ENCODE data around the gene IL1RL2.

The IL1RL2 gene

GRCh38 chr2:102238778-102239177, 52.0 kb downstream of the IL1RL2 start:
- no peak for DNase-seq (ENCODE audit: low spot score)

DNA sequence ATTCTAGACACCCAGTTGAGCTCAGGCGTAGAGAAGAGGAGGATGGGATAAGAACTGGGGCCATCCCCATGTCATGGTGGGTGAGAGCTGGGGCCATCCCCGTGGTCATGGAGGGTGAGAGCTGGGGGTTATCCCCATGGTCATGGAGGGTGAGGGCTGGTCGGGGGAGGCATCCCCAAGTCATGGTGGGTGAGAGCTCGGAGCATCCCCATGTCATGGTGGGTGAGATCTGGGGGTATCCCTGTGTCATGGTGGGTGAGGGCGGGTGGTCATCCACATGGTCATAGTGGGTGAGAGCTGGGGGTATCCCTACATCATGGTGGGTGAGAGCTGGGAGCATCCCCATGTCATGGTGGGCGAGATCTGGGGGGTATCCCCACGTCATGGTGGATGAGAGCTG, 52.5 kb downstream of the IL1RL2 start:
- no peak for DNase-seq (ENCODE audit: low spot score)

GRCh38 chr2:102240640-102241370, 54.0 kb downstream of the IL1RL2 start:
- DNase-seq (ENCODE audit: low spot score): peak; percentile 81

DNA sequence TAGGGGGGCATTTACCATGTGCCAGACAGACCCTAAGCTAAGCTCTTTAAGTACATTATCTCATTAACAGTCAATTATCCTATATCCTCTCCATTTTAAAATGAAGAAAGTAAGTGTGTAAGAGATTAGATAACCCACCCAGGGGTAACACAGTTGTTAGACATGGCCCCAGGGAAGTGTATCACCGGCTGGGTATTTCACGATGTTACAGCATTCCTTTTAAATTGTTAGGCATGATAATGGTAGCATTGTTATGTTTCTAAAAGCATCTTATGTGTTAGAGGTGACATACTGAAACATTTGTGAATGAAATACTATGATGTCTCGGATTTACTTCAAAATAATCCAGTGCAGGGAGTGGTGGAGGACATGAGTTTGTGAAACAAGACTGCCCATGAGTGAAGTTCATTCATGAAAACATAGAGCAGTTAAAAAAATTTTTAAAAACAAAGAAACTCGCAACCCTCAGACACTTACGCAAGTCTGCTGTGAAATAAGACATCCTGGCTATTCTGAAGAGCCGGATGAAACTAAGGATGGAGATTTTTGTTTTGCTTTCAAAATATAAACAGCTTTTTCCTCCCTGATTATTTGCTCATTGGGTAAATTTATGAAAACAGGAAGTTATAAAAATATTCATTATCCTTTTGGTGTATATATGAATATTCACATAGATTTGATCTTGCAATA, 54.9 kb downstream of the IL1RL2 start:
- DNase-seq (ENCODE audit: low spot score): no peak

DNA sequence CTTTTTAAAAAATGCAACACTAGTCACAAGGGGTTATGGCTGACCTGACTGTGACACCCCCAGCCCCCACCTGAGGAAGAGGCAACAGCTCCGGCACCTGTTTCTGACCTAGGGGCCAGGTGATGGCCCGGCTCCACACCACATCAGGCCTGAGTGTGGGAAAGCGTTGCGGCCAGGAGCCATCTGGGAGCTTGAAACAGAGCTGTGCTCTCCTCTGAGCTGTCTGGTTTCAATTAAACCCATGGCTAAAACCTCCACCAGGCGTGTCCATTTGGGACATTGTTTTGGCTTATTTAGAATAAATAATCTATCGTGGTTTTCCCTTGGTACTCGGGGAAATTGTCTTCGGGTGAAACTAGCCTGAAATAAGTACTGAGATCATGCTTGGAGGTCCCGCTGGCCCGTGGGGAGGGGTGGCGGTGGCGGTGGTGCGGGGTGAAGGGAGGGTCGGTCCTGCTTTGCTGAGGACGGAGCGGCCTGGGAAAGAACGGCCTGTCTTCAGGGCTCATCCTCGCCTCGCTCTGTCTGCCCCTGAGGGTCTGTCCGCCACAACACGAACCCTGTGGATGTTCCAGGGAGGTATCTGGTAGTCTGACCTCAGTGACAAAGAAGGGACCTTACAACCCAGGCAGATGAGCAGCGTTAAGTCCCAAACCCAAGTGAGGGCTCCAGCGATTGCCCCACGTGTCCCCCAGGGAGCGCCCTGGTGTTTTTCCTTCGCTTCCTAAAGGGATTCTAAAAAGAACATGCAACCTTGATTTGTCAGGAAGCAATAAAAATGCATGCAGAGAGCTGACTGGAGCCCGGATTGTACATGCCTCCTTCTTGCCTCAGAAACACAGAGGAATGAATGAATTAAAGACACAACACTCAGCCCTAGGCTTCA, 58.7 kb downstream of the IL1RL2 start:
- DNase-seq (ENCODE audit: low spot score): no peak

- DNase-seq (ENCODE audit: low spot score): no peak
Measured at GRCh38 chr2:102250278-102250821, 63.5 kb downstream of the IL1RL2 start.

DNA sequence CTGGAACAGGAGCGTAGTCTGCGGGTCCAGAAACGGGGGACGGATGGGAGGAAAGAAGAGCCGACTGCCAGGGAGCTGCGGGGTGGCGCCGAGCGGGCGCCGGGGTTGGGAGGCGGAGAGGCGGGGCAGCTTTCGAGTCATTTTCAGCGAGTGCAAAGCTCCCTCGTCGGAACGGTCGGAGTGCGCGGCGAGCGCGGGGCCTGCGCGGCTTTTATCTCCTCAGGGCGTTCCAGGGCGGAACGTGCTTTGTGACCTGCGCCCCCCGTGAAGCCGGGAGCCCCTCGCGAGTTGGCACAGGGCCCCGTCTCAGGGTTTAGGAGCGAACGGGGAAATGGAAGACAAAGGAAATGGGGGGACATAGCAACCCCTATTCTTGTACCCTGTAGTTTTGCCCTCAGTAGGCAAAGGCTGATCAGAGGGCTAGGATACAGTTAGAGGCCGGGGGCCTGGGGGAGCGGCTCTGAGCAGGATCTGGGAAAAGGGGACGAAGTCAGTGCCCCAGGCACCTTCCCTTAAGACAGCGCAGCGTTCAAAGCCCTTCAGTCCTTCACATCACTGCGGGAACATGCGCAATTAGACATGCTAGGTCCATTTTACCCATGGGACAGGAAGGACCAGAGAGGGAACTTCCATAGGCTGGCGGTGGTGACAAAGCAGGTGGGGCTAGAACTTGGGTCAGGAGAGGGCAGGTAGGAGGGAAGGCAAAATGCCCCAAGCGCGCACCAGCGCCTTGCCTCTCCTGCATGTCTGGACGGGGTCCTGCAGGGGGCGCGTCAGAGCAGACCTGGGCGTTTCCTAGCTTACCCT, 64.4 kb downstream of the IL1RL2 start:
- DNase-seq (ENCODE audit: low spot score): peak; percentile 45

GRCh38 chr2:102251849-102252203, 65.0 kb downstream of the IL1RL2 start:
- no peak for DNase-seq (ENCODE audit: low spot score)

DNA sequence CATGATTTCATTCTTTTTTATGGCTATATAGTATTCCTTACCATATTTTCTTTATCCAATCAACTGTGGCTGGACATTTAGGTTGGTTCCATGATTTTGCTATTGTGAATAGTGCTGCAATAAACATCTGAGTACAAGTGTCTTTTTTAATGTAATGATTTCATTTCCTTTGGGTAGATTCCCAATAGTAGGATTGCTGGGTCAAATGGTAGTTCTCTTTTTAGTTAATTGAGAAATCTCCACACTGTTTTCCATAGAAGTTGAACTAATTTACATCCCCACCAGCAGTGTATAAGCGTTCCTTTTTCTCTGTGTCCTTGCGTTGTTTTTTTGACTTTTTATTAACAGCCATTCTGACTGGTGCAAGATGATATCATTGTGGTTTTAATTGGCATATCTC, 65.4 kb downstream of the IL1RL2 start:
- DNase-seq (ENCODE audit: low spot score): no peak

GRCh38 chr2:102253140-102253752, 66.4 kb downstream of the IL1RL2 start:
- DNase-seq (ENCODE audit: low spot score): no peak

DNA sequence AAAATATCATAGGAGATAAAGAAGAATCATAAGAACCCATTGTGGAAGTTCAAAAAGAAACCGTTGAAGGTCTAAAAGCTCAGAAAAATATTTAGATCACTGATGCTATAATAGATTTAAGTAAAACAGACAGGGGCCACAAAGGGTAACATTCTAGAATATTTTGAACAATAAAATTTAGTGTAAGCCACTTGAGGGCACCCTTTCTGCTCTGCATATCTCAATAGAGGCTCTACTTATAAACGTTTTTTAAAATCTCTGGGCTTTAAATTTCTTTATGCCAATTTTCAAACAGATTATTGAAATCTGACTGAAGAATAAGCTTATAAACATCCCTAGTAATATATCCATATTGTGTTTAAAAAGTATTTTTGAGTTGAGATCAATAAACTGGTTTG, 66.9 kb downstream of the IL1RL2 start:
- no peak for DNase-seq (ENCODE audit: low spot score)

- no peak for DNase-seq (ENCODE audit: low spot score)
Measured at GRCh38 chr2:102256276-102256675, 69.5 kb downstream of the IL1RL2 start.

DNA sequence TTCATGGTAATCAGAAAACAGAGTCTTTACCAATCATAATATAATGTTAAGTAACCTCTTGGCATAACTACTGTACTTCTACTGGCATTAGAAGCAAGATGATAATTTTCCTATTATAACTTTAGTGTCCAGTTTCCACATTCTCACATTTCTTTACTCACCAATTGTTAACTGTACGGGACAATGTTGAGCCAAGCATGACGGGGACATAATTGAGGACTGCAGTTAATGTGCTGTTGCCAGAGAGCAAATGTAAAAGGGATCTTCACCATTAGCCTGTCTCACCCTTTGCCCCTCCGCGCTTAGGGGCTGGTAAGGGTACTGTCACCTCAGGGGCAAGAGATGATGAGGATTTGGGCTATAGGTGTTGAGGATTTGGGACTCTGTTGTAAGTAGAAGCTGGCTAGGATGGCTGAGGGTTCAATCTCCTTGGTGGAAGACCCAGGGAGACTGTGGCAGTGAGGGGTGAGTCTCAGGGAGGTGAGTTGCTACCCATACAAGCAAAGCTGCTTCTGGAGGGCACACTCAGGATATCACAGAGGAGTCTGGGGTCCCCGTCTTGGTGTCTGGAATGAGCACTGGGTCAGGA, 70.1 kb downstream of the IL1RL2 start:
- no peak for DNase-seq (ENCODE audit: low spot score)

- no peak for DNase-seq (ENCODE audit: low spot score)
Measured at GRCh38 chr2:102258025-102258385, 71.2 kb downstream of the IL1RL2 start.

GRCh38 chr2:102258386-102259074, 71.7 kb downstream of the IL1RL2 start:
- peak; percentile 87 for DNase-seq (ENCODE audit: low spot score)

DNA sequence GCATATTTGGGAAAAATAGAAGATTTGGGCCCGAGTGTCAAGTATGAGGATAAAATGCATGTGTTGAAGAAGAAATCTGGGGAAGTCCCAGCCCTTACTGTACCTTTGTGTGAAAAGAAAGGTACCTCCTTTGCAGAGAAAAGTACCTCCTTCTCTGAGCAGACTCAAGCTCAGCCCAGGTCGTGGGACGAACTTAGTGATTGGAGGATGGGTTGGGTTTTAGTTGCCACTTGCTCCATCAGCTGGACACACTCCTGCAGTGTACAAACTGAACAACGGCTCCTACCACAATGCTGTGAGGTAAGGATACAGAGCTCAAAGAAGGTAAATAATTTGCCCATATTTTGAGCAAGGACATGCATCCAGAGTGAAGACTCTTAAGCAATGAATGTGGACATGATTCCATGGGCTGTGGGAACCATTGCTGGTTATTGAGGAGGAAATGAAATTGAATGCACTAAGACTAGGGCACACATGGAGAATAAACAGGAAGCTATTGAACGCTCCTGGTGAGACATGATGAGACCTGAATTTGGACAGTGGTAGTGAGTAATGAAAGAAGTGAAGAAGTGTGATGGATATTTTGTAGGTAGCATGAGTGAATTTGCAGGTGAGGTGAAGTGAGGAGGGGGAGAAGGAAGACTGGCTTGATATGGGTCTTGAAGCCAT, 74.8 kb downstream of the IL1RL2 start:
- no peak for DNase-seq (ENCODE audit: low spot score)

GRCh38 chr2:102262216-102263129, 75.7 kb downstream of the IL1RL2 start:
- DNase-seq (ENCODE audit: low spot score): no peak

- no peak for DNase-seq (ENCODE audit: low spot score)
Measured at GRCh38 chr2:102264952-102265351, 78.1 kb downstream of the IL1RL2 start.

- DNase-seq (ENCODE audit: low spot score): no peak
Measured at GRCh38 chr2:102266204-102266603, 79.4 kb downstream of the IL1RL2 start.
